HPDE6-E6E7 (cell line): ENCODE measurements around the gene TTC28.

Source experiments
- DNase-seq: peaks from one replicate; pipeline ENCODE4 v3.0.0; 2011; ENCODE audit warnings: missing footprints; ENCODE audit errors: extremely low spot score

Gene TTC28

DNA sequence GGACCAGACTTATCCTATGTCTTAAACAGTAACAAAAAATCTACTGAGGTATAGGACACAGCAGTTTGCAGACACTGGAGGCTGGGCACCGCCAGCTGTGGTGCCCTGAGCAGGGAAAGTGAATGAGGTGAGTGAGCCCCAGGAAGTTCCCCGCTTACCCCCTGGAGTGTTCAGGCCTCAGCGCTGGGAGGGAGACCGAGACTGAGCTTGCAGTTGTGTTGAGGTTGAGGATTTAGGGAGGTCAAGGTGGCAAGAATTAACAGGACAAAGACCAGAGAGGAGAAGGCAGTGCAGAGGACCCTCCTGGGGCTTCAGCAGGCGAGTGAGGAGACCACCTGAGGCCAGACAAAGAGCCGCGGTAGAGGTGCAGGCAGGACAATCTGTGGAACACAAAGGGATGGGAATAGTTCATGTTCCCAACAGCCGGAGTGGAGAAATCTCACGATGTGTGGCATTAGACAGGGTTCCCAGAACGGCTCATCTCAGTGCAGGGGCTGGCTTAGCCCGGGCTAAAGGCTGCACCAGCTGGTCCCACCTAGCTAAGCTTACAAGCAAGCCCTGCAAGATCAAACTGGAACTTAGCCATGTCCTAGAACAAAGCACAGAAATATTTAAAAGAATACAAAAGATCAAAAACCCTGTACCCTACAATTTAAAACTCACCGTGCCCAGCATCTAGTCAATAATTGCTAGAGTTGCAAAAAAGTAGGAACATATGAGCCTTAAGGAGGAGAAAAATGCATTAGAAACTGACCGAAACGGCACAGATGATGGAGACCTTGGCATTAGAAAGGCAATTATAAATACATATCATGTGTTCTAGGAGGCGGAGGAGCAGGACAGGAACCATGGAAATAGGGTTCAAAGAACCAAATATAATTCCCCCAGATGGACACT lies 713.2 kb downstream of the TTC28 start:
- no peak for DNase-seq

DNA sequence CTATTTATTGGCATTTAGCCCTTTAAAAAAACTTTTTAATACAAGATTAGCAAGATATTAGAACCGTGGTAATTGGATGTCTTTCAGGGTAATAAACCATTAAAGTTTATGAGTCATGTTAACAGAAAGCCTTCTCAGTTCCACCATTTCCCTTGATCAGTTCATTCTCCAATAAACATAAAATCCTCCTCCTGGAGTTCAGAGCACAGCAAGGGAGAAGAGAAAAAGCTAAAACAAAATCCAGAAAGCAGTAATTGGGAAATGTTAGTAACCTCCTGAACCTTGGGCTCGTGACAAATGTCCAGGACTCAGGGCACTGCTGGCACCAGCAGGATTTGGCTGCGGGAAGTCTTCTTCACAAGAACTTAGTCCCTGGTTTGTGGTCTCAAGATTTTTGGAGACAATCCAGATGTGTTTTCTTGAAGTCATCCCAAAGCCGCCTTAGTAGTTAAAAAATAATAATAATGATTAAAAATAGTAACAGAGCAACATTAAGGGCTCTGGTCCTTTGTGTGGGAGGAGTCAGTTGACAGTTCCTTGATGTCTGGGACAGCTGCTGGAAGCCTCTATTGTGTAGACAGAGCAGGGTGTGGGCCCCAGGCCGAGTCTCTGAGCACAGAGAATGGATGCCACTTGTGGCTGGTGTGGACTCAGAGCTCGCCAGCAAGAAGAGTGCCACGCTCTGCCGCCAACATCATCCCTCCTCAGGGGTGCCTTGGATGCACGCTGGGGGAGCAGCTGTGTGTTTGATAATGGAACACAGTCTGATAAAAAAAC lies 717.2 kb downstream of the TTC28 start:
- DNase-seq: no peak

DNA sequence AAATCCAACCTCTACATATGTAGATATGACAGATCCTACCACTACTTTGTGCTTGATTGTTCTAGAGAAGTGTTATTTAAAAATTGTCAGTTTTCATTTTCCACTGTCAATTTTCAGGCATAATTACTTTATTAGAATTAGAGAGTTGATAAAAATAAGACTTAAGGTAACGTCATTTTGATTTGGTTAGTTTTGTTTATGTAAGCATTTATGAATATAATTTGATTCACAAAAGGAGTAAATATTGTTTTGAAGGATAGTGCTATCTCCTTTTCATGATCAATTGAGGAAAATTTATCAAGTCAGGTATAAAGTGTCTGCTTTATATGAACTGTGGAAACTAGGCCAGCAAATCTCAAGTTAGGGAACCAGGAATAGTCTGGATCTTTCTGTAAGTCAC lies 718.0 kb downstream of the TTC28 start:
- no peak for DNase-seq

DNA sequence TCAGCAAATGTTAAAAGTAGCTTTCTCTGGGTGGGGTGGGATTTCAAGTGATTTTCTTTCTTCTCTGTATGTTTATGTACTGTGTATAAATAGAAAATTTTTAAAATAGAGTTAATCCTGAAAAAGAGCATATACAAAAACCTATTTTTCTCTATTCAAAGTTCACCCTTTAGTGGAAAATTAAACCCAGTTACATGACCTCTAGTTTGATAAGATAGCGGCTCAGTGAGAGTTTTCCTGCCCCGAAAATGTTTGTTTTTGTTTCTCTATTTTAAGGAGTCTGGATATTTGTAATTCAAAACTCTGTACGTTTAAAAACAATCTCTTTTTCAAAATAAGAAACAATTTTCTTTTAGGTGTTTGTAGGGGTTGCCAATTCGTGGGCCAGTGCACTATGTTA lies 718.5 kb downstream of the TTC28 start:
- DNase-seq: no peak

- DNase-seq: no peak
Measured at GRCh38 chr22:27959335-27960090, 720.1 kb downstream of the TTC28 start.

- no peak for DNase-seq
Measured at GRCh38 chr22:27952779-27953178, 726.9 kb downstream of the TTC28 start.

GRCh38 chr22:27952091-27952490 lies 727.5 kb downstream of the TTC28 start:
- no peak for DNase-seq

DNA sequence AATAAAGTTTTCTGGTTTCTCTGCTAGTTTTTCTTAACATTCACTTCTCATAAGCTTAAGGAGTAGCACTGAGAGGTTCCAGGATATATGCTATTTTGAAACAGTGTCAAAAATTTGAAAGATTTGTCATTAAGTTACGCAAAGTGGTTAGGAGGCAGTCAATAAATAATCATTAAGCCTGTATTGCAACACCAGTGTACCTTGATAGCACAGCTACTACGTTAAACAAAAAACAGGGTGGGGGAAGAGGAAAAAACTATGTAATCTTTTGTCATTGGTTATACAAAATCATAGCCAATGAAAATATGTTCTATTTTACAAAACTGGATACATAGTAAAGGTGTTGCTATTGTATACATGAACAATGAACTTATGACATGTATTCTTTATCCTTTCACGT lies 730.2 kb downstream of the TTC28 start:
- DNase-seq: no peak

DNA sequence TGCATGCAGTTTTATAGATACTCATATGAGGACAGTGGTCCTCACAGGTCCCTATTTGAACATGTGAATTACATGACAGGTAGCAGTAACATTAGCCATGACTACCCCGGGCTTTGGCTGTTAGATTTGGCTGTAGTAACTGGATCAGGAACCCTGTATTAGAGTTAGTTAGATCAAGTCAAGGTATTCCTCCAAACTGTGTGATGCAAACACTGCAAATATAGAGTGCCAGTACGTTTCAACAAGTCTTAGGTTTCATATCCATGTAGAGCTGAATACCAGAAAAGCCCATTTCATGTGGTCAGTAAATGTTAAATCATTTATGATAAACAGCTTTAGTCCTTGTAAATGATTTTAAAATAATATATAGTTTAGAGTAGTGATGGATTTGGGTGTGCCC lies 731.1 kb downstream of the TTC28 start:
- no peak for DNase-seq

GRCh38 chr22:27947448-27947847 lies 732.2 kb downstream of the TTC28 start:
- DNase-seq: no peak

GRCh38 chr22:27941143-27941542 lies 738.5 kb downstream of the TTC28 start:
- no peak for DNase-seq

DNA sequence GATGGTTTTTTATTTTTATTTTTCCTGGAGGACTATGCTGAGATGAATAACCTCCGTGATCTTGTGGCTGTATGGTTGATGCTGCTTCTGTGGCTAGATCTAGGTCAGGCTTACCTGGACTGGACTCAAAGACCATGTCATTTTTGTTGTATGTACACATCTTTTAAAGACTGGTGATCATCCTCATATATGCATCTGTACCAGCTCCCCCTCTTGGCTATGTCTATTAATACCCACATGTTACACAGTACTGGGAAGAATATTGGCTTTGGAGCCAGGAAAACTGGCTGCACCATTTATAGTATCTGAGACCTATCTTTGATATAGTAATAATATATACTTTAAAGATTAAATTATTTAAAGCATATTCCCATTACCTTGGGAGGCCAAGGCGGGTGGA lies 742.2 kb downstream of the TTC28 start:
- DNase-seq: no peak

DNA sequence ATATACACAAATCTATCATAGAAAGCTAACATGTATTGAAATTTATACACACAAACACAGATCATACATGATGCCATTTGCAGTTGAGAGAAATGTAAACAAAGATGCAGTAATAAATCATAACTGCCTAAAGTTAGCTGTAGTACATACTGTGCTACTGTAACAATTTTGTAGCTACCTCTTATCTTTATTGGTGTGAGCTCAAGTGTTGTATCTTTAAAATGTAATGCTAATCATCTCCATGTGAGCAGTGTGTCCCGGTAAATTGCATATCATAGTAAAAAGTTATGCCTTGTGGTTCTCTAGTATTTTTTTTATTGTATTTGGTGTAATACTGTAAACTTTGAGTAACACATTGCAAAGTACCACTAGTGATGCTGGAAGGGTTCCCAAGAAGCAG lies 743.7 kb downstream of the TTC28 start:
- no peak for DNase-seq

- DNase-seq: no peak
Measured at GRCh38 chr22:27934069-27934468, 745.6 kb downstream of the TTC28 start.

DNA sequence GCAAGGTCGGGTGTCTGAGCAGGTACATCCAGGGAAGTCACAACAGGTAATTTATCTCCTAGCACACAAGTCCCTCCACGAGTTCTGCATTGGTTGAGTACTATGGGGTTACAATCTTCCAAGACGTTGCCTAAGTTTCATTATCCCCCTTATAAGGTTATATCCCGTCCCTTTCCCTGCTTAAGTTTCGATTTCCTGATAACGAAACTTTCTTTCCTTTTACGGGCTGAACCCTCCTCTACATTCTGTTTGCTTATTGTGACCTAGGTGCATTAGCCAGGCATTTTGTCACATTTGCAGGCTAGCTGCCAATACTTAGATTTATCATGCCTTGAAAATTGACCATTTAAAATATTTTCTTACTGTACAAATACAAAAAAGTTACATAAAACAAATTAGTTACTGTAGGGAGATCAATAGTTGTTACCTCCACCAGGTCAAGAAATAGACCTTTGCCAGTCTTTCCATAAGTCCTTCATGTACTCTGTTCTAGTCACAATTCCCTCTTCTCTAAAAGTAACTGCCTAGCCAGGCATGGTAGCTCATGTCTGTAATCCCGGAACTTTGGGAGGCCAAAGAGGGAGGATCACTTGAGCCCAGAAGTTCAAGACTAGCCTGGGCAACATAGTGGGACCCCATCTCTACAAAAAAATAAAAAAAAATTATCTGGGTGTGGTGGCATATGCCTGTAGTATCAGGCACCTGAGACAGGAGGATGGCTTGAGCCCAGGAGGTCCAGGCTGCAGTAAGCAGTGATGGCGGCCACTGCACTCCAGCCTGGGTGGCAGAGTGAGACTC lies 746.3 kb downstream of the TTC28 start:
- DNase-seq: no peak

GRCh38 chr22:27930331-27931060 lies 749.1 kb downstream of the TTC28 start:
- peak; percentile 43 for DNase-seq
